BJ (cell line): ENCODE measurements around the gene FER1L5. TPM values are rescaled to one million over a fixed set of nuclear protein-coding genes. Genes with fewer than 3 reads are reported as not detected.

Source experiments
- CTCF ChIA-PET: fragments of 350-600 bp; formaldehyde crosslinking; extraction: SDS; loops from one replicate; lab custom pipeline; 2021; ENCODE audit warnings: antibody characterized with exemption, inconsistent platforms; lab: Yijun Ruan, JAX
- POLR2A ChIA-PET: fragments of 300-600 bp; sonication (Branson Sonifier 250); formaldehyde crosslinking; extraction: SDS; loops from one replicate; lab custom pipeline; 2021; ENCODE audit warnings: antibody characterized with exemption; lab: Charles Lee
- DNase-seq: peaks from one replicate; pipeline ENCODE4 v3.0.0-alpha.2; 2011; ENCODE audit warnings: low read depth
- H3K27me3 ChIP-seq: 2 replicates; pipeline ENCODE4 v1.6.0; 2011; ENCODE audit warnings: low read length; ENCODE audit not compliant: control insufficient read depth, insufficient read depth
- H3K36me3 ChIP-seq: 2 replicates; pipeline ENCODE4 v1.5.1; 2011; ENCODE audit warnings: low read length; ENCODE audit not compliant: control insufficient read depth, insufficient read depth
- H3K4me3 ChIP-seq: 2 replicates; pipeline ENCODE4 v1.5.1; 2011; ENCODE audit warnings: low read depth, mild to moderate bottlenecking, control low read depth, low read length
- polyA plus RNA-seq: library from polyadenylated mRNA; depleted of rRNA; stranded (reverse); fragments of >200 nt; gene quantifications from 2 replicates; pipeline ENCODE4 v1.2.3, GENCODE V29; 2011
- TF ChIP-seq, protein P1 (sequence below): IDR thresholded peaks from 2 replicates; pipeline ENCODE4 v1.5.1; 2011; ENCODE audit warnings: low read depth, mild to moderate bottlenecking, control low read depth, inconsistent platforms, low read length, moderate library complexity; ENCODE audit not compliant: insufficient read depth

FER1L5 gene
- polyA plus RNA-seq, 1 experiment, result 0.07 TPM

- POLR2A ChIA-PET, result no interaction called here
- no peaks in the 10 kb centered on the region for H3K27me3 ChIP-seq
- peaks cover 28% of the 10 kb centered on the region for H3K36me3 ChIP-seq
- no peak overlapping the region for H3K4me3 ChIP-seq
- CTCF ChIA-PET, result no interaction called here
- DNase-seq, result no peak
- TF ChIP-seq, protein P1, sequence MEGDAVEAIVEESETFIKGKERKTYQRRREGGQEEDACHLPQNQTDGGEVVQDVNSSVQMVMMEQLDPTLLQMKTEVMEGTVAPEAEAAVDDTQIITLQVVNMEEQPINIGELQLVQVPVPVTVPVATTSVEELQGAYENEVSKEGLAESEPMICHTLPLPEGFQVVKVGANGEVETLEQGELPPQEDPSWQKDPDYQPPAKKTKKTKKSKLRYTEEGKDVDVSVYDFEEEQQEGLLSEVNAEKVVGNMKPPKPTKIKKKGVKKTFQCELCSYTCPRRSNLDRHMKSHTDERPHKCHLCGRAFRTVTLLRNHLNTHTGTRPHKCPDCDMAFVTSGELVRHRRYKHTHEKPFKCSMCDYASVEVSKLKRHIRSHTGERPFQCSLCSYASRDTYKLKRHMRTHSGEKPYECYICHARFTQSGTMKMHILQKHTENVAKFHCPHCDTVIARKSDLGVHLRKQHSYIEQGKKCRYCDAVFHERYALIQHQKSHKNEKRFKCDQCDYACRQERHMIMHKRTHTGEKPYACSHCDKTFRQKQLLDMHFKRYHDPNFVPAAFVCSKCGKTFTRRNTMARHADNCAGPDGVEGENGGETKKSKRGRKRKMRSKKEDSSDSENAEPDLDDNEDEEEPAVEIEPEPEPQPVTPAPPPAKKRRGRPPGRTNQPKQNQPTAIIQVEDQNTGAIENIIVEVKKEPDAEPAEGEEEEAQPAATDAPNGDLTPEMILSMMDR, result no peak
Observed at GRCh38 chr2:96601382-96602292, 40.9 kb upstream of the FER1L5 start.

GRCh38 chr2:96602330-96602823 is 40.2 kb upstream of the FER1L5 start:
- no peak for DNase-seq
- peaks cover 31% of the 10 kb centered on the region for H3K36me3 ChIP-seq
- POLR2A ChIA-PET, result no interaction called here

GRCh38 chr2:96604104-96604503 is 38.5 kb upstream of the FER1L5 start:
- DNase-seq, result no peak
- H3K4me3 ChIP-seq, result no peak overlapping the region
- H3K36me3 ChIP-seq, result peaks cover 40% of the 10 kb centered on the region
- CTCF ChIA-PET, result interaction anchor here (0.7 to 1.4 kb wide), 3 partner anchors 14 to 33 kb away, joined by 3 to 5 read pairs (median 4); no protein-coding TSS in a partner anchor
- TF ChIP-seq, protein P1, result peak; percentile 8; the same call in 1 of the 2 replicates
- POLR2A ChIA-PET, result no interaction called here
- no peaks in the 10 kb centered on the region for H3K27me3 ChIP-seq

More at GRCh38 chr2:96602330-96602823, 40.2 kb upstream of the FER1L5 start:
- Histone ChIP-seq H3K4me3 (no peak overlapping the region), H3K27me3 (no peaks in the 10 kb centered on the region)
- TF ChIP-seq, protein P1, result no peak
- CTCF ChIA-PET, result no interaction called here

DNA sequence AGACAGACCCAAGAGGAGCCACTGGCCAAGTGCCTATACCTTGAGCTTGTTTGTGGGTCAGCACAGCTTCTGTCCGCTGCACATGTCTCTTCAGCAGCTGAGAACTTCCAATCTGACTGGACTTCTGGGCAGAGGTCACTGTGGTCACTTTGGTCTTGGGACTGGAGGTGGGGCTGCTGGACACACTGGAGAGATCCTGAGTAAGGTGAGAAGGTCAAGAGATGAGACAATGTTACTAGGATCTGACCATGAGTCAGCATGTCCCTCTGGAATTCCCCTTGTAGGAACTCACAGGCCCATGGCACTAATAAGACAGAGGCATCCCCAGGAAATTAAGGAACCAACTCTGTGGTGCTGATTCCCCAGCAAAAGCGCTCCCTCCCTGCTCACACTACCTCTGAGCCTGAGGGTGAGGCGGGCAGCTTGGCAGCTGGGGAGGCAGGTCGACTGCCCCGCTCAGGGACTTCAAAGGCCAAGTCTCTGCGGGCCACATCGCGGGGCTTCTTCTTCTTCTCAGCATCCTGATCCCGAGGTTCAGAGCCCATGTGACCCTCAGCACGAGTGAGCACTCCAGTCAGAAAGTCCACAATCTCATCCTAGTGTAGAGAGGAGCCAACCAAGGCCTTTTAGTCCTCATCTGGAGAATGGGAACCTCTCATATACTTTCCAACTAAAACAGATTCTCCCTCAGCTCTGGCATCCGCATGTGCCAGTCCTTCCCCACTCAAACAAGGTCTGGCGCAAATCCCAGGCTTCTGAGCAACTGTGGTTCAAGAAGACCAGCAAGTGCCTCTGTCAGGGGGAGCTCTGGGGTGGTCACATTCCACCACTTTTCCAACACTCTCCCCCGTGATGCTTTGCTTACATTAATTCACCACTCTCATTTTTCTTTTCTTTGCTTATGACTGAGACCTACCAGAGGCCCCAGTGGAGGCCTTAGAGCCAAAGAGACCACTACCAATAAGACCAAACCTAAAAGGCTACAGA is 33.8 kb upstream of the FER1L5 start:
- TF ChIP-seq, protein P1, result no peak
- Histone ChIP-seq H3K4me3 (no peak overlapping the region), H3K27me3 (no peaks in the 10 kb centered on the region), H3K36me3 (peaks cover 47% of the 10 kb centered on the region)
- ChIA-PET CTCF (interaction anchor here (0.9 to 1.3 kb wide), 3 partner anchors 10 to 17 kb away, joined by 3 to 4 read pairs (median 3); no protein-coding TSS in a partner anchor), POLR2A (no interaction called here)
- DNase-seq, result no peak
